DOHH2 (cell line): Measurements from ENCODE around the gene PKNOX1.
"Not testable (repeated sequence)": the region's sequence is repeated elsewhere in the genome, so short reads cannot be mapped to it uniquely, and the experiment has no call there.

Experiments
- CTCF ChIP-seq: fragments of 200-600 bp; sonication (generic); IDR thresholded peaks from one replicate; pipeline ENCODE4 v1.5.1; 2014; ENCODE audit warnings: antibody characterized with exemption, mild to moderate bottlenecking, low read depth, low read length; ENCODE audit not compliant: poor library complexity, severe bottlenecking
- EZH2phosphoT487 ChIP-seq: fragments of 200-600 bp; sonication (generic); IDR thresholded peaks from 2 replicates; pipeline ENCODE4 v1.6.1; 2017; ENCODE audit warnings: borderline replicate concordance, mild to moderate bottlenecking, antibody characterized with exemption, low read length, moderate library complexity, mixed read lengths

GRCh38 chr21:43072742-43073141 lies 98.4 kb downstream of the PKNOX1 start:
- not testable (repeated sequence) for TF ChIP-seq CTCF, EZH2phosphoT487
